ENCODE measurements around the gene PRDM16. TPM values are rescaled to one million over a fixed set of nuclear protein-coding genes. Genes with fewer than 3 reads are reported as not detected.

The PRDM16 gene
- total and polyA plus RNA-seq, 2 of the 4 experiments (the other 2 are of a cell fraction): 0.02 TPM; not detected in 1

GRCh38 chr1:3282656-3283430 lies 213.8 kb downstream of the PRDM16 start:
- Histone ChIP-seq H4K5ac (ENCODE audit: low read depth, low read length) (no peak overlapping the region), H3K27me3 (ENCODE audit: control insufficient read depth, insufficient read depth, low read length) (peaks cover 10% of the 10 kb centered on the region), H2AK9ac (replicated peaks; ENCODE audit: low read depth, low read length, poor library complexity) (peak overlapping the region; percentile 55), H4K91ac (ENCODE audit: insufficient read depth, low read depth, low read length) (no peak overlapping the region), H3K4me3 (ENCODE audit: insufficient read depth, low read depth, low read length) (no peak overlapping the region), H2BK20ac (ENCODE audit: low read depth, low read length) (no peak overlapping the region), H2BK120ac (ENCODE audit: low read depth, low read length) (no peak overlapping the region), H4K20me1 (ENCODE audit: insufficient read depth, low read length) (no peaks in the 10 kb centered on the region), H3K18ac (ENCODE audit: low read depth, low read length) (no peak overlapping the region), H2BK15ac (ENCODE audit: low read depth, low read length) (no peak overlapping the region), H4K8ac (ENCODE audit: low read depth in 2 of 2, low read length in 2 of 2) (no peak overlapping the region), H3K4me2 (ENCODE audit: low read depth, low read length) (no peak overlapping the region), H3K9me3 (ENCODE audit: control insufficient read depth, insufficient read depth, low read length) (no peaks in the 10 kb centered on the region), H3K4me1 (ENCODE audit: control insufficient read depth, insufficient read depth, low read length) (no peaks in the 10 kb centered on the region), H3K9ac (ENCODE audit: low read depth, low read length) (no peak overlapping the region), H3K23ac (ENCODE audit: low read depth, low read length) (no peak overlapping the region), H3K14ac (replicated peaks; ENCODE audit: low read depth, low read length) (no peak overlapping the region), H2AK5ac (ENCODE audit: low read depth, low read length) (no peak overlapping the region), H3K9me1 (ENCODE audit: insufficient read depth, low read length) (no peaks in the 10 kb centered on the region), H2BK5ac (ENCODE audit: low read depth, low read length, poor library complexity, severe bottlenecking) (no peak overlapping the region), H3K36me3 (ENCODE audit: control insufficient read depth, insufficient read depth, low read length) (no peaks in the 10 kb centered on the region), H3K79me1 (ENCODE audit: low read depth in 1 of 2, low read length in 2 of 2) (no peaks in the 10 kb centered on the region), H2AFZ (replicated peaks; ENCODE audit: low read length, poor library complexity) (no peak overlapping the region), H3K56ac (ENCODE audit: extremely low read depth, insufficient read depth, low read length) (no peak overlapping the region), H3K4ac (ENCODE audit: low read depth, low read length) (no peak overlapping the region), H3K27ac (ENCODE audit: insufficient read depth, low read length) (no peak overlapping the region)
- DNase-seq (no peak), ATAC-seq (ENCODE audit: low read depth) (no peak)
- BruUV-seq (replicated peaks): no TSS peak
- TF ChIP-seq CTCF (conservative IDR thresholded peaks at IDR 0.05; ENCODE audit: low read depth, low read length): no peak
- TF ChIP-seq FOS (IDR thresholded peaks at IDR 0.05; ENCODE audit: low read depth, low read length): no peak
- no peak for TF ChIP-seq MAZ (IDR thresholded peaks at IDR 0.05; ENCODE audit: borderline replicate concordance, low read depth, low read length)
- no peak for TF ChIP-seq CEBPB (IDR thresholded peaks at IDR 0.05; ENCODE audit: low read depth, low read length)
- TF ChIP-seq NFE2L2 (IDR thresholded peaks at IDR 0.05; ENCODE audit: low read depth, low read length): no peak
- no peak for TF ChIP-seq MAFK (IDR thresholded peaks at IDR 0.05; ENCODE audit: low read depth, low read length)
- no peak for TF ChIP-seq RCOR1 (IDR thresholded peaks at IDR 0.05; ENCODE audit: insufficient replicate concordance, low read length)
- no peak for TF ChIP-seq RFX5 (IDR thresholded peaks at IDR 0.05; ENCODE audit: low read depth, low read length)
- TF ChIP-seq SMC3 (IDR thresholded peaks at IDR 0.05; ENCODE audit: low read depth, low read length): no peak
- TF ChIP-seq ELK1 (IDR thresholded peaks at IDR 0.05; ENCODE audit: borderline replicate concordance, low read depth, low read length): no peak
- no peak for TF ChIP-seq MXI1 (IDR thresholded peaks at IDR 0.05; ENCODE audit: borderline replicate concordance, low read depth, low read length)
- no peak for TF ChIP-seq BHLHE40 (IDR thresholded peaks at IDR 0.05; ENCODE audit: low read depth, low read length)
- no peak for TF ChIP-seq RAD21 (IDR thresholded peaks at IDR 0.05; ENCODE audit: low read length)
- no peak for TF ChIP-seq POLR2A (IDR thresholded peaks at IDR 0.05; ENCODE audit: low read depth, low read length)
- no peak for TF ChIP-seq CHD1 (IDR thresholded peaks at IDR 0.05; ENCODE audit: low read depth, low read length)
- no peak for TF ChIP-seq USF2 (IDR thresholded peaks at IDR 0.05; ENCODE audit: low read depth, low read length)
- 87% methylated on average over 10 of the region's 24 CpGs; no CpG with 5 or more reads in 1 of the 2 experiments for WGBS, 2 experiments (ENCODE audit: extremely low coverage in 2 of 2, insufficient read length in 1 of 2)
- in situ Hi-C loops (cut with MboI; ENCODE audit: low sequenced_read_pairs): no loop called here
- ChIA-PET CTCF (no interaction called here), POLR2A (ENCODE audit: unreplicated experiment) (no interaction called here)
- intact Hi-C loops (cut with micrococcal nuclease): no loop called here
- dilution Hi-C loops (cut with HindIII; ENCODE audit: low sequenced_read_pairs, unreplicated experiment): no loop called here
